Right lobe of liver (tissue), 6 donors: ENCODE measurements around the gene TTC13. TPM values are rescaled to one million over a fixed set of nuclear protein-coding genes. Genes with fewer than 3 reads are reported as not detected.

Source experiments
- ATAC-seq, 4 donors: fragments of 200-7000 bp; cut with Tn5 transposase; one replicate each; pipeline ENCODE4 v1.9.1; 2020; ENCODE audit warnings: mild to moderate bottlenecking in 4 of 4, moderate library complexity in 4 of 4
- DNase-seq, 3 donors: peaks; one replicate each; pipeline ENCODE4 v3.0.0-alpha.2; 2020
- H3K27ac ChIP-seq, 3 donors: fragments of 200-600 bp; one replicate each; pipeline ENCODE4 v1.8.0; 2022
- H3K27me3 ChIP-seq, 2 donors: fragments of 200-600 bp; one replicate each; pipeline ENCODE4 v1.8.0; 2022
- H3K36me3 ChIP-seq, 4 donors: fragments of 200-600 bp; sonication (generic) in 1 of 4; one replicate each; pipeline versions ENCODE4 v1.5.1 to v1.8.0; 2017 to 2022; ENCODE audit warnings: control low read depth in 1 of 4
- H3K4me1 ChIP-seq, 4 donors: fragments of 200-600 bp; sonication (generic) in 1 of 4; one replicate each; pipeline versions ENCODE4 v1.5.1 to v1.8.0; 2017 to 2022; ENCODE audit warnings: control low read depth in 1 of 4
- H3K4me3 ChIP-seq, 3 donors: fragments of 200-600 bp; one replicate each; pipeline ENCODE4 v1.8.0; 2022
- H3K9me3 ChIP-seq, 4 donors: fragments of 200-600 bp; sonication (generic) in 1 of 4; one replicate each; pipeline versions ENCODE4 v1.5.1 to v1.8.0; 2017 to 2022; ENCODE audit warnings: control low read depth in 1 of 4
- POLR2A ChIP-seq: fragments of 450-650 bp; IDR thresholded peaks from one replicate; pipeline ENCODE4 v1.6.1; 2017; ENCODE audit warnings: antibody characterized with exemption, mild to moderate bottlenecking
- WGBS: methylation state at CpG from one replicate; pipeline ENCODE4 v1.1.6; 2018; ENCODE audit warnings: low coverage, low lambda C conversion rate; ENCODE audit not compliant: insufficient coverage; ENCODE audit errors: missing lambda C conversion rate; 5-methylcytosine and 5-hydroxymethylcytosine counted together
- intact Hi-C, 2 donors: fragments of 100-400 bp; cut with DNase I; formaldehyde crosslinking; loops; one replicate each; pipeline versions ENCODE4 v1.11.2 to v1.14.1; 2022
- total RNA-seq, 6 experiments: library from RNA; depleted of rRNA in 2 of 6; stranded (reverse); fragments of >200 nt in 2 of 6; fragmentation: NEBNext Ultra II Directional in 3 of 6; extraction: Animal tissue kit (Norgen Biotek cat#: 25700) in 3 of 6; gene quantifications; one replicate each; pipeline versions ENCODE4 v1.1.0 to v1.2.4, GENCODE V29; 2016 to 2023
- TF ChIP-seq, protein P1 (sequence below), 4 donors: fragments of 200-600 bp in 3 of 4; fragments of 450-650 bp in 1 of 4; IDR thresholded peaks; one replicate each; pipeline versions ENCODE4 v1.5.1 to v1.8.0; 2016 to 2022; ENCODE audit warnings: antibody characterized with exemption in 4 of 4, mild to moderate bottlenecking in 2 of 4
- donor health status: DM: no; HTN: yes; CAD: no.
- donor health status: DM: no; HTN: no; CAD: no.
- donor health status: DM: no; HTN: no; CAD: no.
- donor health status: DM: no; HTN: yes; CAD: no.
- donor health status: DM: no; HTN: yes; CAD: no.

TTC13 gene
- total RNA-seq, 6 experiments from 2014 or later: 5.3 to 10.7 (median 6.2) TPM

DNA sequence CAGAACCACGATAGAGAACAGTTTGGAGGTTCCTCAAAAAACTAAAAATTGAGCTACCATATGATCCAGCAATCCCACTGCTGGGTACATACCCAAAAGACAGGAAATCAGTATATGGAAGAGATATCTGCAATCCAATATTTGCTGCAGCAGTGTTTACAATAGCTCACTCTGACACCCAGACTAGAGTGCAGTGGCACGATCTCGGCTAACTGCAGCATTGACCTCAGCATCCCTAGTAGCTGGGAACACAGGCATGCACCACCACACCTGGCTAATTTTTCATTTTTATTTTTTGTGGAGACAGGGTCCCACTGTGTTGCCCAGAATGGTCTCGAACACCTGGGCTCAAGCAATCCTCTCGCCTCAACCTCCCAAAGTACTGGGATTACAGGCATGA is 13.1 kb downstream of the TTC13 start:
- peaks cover 0 to 6% (median 1%) of the 10 kb centered on the region in 4 donors for H3K4me1 ChIP-seq
- DNase-seq (no peak), ATAC-seq (peak; percentile 45 to 68 (median 50))
- H3K27me3 ChIP-seq: no peaks in the 10 kb centered on the region
- intact Hi-C loops: no loop called here
- WGBS: 68% methylated on average over 4 of the region's 5 CpGs
- no peaks in the 10 kb centered on the region for H3K9me3 ChIP-seq
- TF ChIP-seq, protein P1, sequence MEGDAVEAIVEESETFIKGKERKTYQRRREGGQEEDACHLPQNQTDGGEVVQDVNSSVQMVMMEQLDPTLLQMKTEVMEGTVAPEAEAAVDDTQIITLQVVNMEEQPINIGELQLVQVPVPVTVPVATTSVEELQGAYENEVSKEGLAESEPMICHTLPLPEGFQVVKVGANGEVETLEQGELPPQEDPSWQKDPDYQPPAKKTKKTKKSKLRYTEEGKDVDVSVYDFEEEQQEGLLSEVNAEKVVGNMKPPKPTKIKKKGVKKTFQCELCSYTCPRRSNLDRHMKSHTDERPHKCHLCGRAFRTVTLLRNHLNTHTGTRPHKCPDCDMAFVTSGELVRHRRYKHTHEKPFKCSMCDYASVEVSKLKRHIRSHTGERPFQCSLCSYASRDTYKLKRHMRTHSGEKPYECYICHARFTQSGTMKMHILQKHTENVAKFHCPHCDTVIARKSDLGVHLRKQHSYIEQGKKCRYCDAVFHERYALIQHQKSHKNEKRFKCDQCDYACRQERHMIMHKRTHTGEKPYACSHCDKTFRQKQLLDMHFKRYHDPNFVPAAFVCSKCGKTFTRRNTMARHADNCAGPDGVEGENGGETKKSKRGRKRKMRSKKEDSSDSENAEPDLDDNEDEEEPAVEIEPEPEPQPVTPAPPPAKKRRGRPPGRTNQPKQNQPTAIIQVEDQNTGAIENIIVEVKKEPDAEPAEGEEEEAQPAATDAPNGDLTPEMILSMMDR (IDR thresholded peaks at IDR 0.05): no peak
- TF ChIP-seq POLR2A: no peak
- no peak overlapping the region for H3K27ac ChIP-seq
- H3K4me3 ChIP-seq: no peak overlapping the region
- H3K36me3 ChIP-seq: no peaks in the 10 kb centered on the region

DNA sequence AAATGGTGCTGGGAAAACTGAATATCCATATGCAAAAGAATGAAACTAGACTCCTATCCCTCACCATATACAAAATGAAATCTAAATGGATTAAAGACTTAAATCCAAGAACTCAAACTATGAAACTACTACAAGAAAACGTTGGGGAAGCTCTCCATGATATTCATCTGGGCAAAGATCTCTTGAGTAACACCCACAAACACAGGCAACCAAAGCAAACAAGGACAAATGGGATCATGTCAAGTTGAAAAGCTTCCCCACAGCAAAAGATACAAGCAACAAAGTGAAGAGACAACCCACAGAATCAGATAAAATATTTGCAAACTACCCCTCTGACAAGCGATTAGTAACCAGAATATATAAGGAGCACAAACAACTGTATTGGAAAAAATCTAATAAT is 13.8 kb downstream of the TTC13 start:
- Histone ChIP-seq H3K4me1 (peaks cover 0 to 6% (median 1%) of the 10 kb centered on the region in 4 donors), H3K9me3 (no peaks in the 10 kb centered on the region), H3K4me3 (no peak overlapping the region), H3K27ac (no peak overlapping the region), H3K36me3 (no peaks in the 10 kb centered on the region), H3K27me3 (no peaks in the 10 kb centered on the region)
- WGBS: 14% methylated on average over 2 of the region's 2 CpGs
- intact Hi-C loops: no loop called here
- TF ChIP-seq POLR2A: no peak
- TF ChIP-seq, protein P1 (IDR thresholded peaks at IDR 0.05): no peak
- DNase-seq (no peak), ATAC-seq (peak; percentile 62 to 78 (median 68))

DNA sequence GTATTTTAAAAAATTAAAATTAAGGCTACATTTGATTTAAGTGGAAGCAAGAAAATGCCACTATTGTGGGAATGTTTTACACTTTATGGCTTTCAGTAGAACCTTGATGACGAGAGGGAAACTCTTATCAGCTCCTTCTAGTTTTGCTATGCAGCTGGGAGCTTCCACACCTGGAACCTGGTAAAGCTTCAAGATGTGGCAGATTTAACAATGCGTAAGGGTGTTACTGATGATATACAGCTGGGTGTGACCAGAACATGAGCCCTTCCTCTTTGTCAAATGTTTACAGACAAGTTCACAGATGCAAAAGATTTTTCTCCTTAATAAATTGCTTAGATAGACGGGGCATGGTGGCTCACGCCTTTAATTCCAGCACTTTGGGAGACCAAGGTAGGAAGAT is 20.3 kb downstream of the TTC13 start:
- Histone ChIP-seq H3K4me3 (no peak overlapping the region), H3K9me3 (no peaks in the 10 kb centered on the region), H3K4me1 (no peaks in the 10 kb centered on the region), H3K27me3 (no peaks in the 10 kb centered on the region), H3K36me3 (peaks cover 0 to 9% (median 0%) of the 10 kb centered on the region in 4 donors), H3K27ac (no peak overlapping the region)
- no peak for ATAC-seq
- WGBS: 98% methylated on average over 4 of the region's 4 CpGs
- no peak for TF ChIP-seq POLR2A
- TF ChIP-seq, protein P1 (IDR thresholded peaks at IDR 0.05): no peak
- intact Hi-C loops: no loop called here
- DNase-seq: no peak

DNA sequence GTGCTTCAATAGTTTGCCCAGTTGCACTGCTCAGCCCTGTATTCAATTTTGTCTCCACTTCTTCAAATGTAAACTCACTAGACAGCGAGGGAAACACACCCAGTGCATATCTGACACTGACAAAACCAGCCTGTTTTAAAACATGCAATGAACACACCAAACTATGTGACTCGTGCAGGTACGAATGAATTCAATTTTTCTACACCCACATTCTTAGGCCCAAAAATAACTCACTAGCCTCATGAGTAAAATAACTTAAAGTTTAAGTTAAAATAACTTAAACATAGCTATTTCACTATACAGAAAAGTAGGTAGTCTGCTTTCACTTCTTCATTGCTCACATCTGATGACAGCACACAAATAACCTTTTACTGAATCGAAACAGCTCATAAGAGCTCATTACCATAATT is 21.1 kb downstream of the TTC13 start:
- Histone ChIP-seq H3K4me1 (no peaks in the 10 kb centered on the region), H3K27me3 (no peaks in the 10 kb centered on the region), H3K9me3 (no peaks in the 10 kb centered on the region), H3K27ac (no peak overlapping the region), H3K36me3 (peaks cover 0 to 9% (median 0%) of the 10 kb centered on the region in 4 donors), H3K4me3 (no peak overlapping the region)
- no peak for ATAC-seq
- no peak for DNase-seq
- intact Hi-C loops: no loop called here
- no peak for TF ChIP-seq POLR2A
- TF ChIP-seq, protein P1 (IDR thresholded peaks at IDR 0.05): no peak
- WGBS: 88% methylated on average over 4 of the region's 4 CpGs

DNA sequence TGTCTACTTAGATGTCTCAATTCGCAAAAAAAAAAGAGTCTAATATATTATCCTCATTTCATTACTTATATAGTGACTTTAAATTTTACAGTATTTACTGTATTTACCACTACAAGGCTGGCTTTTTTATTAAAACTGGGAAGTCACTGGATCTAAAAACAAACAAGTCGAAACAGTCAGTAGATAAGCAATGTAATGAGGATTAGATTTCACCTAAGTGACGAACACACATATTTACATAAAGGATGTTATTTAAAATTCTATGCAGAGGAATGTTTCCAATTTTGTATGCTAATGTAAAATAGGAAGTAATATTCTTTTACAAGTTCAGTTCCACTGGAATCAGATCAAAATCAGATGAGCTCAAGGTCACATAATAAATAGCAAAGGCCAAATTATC is 28.3 kb downstream of the TTC13 start:
- H3K9me3 ChIP-seq: no peaks in the 10 kb centered on the region
- H3K27me3 ChIP-seq: no peaks in the 10 kb centered on the region
- no peaks in the 10 kb centered on the region for H3K4me1 ChIP-seq
- H3K4me3 ChIP-seq: no peak overlapping the region
- 91% methylated on average over 3 of the region's 3 CpGs for WGBS
- peaks cover 0 to 4% (median 0%) of the 10 kb centered on the region in 4 donors for H3K36me3 ChIP-seq
- DNase-seq: no peak
- ATAC-seq: no peak
- H3K27ac ChIP-seq: no peak overlapping the region
- intact Hi-C loops: no loop called here
- TF ChIP-seq, protein P1 (IDR thresholded peaks at IDR 0.05): no peak
- no peak for TF ChIP-seq POLR2A
